Endothelial cell of umbilical vein (primary cell): ENCODE results near the gene PTCSC3. TPM values are rescaled to one million over a fixed set of nuclear protein-coding genes. Genes with fewer than 3 reads are reported as not detected.

ENCODE experiments used
- BruUV-seq: library from RNA; stranded (reverse); fragments of 400-500 nt; replicated peaks from 2 replicates; lab custom pipeline; 2021; lab: Mats Ljungman, UMichigan
- CTCF ChIA-PET: fragments of 300-600, 350-600 bp; sonication (Branson Sonifier 250); formaldehyde crosslinking; loops from one replicate; lab custom pipeline; 2021; ENCODE audit warnings: antibody characterized with exemption, inconsistent platforms; lab: Charles Lee
- POLR2A ChIA-PET: fragments of 300-600, 350-600 bp; sonication (Branson Sonifier 250); formaldehyde crosslinking; loops from one replicate; lab custom pipeline; 2021; ENCODE audit warnings: antibody characterized with exemption, inconsistent platforms; lab: Charles Lee
- DNase-seq: peaks from one replicate; pipeline ENCODE4 v3.0.0-alpha.2; 2011; ENCODE audit warnings: low read depth, low spot score
- FAIRE-seq: peaks from 2 replicates; lab custom pipeline; 2011; peaks lifted over from hg19 to GRCh38; lab: Jason Lieb, UNC
- H2AFZ ChIP-seq: 2 replicates; pipeline ENCODE4 v1.6.0; 2012; ENCODE audit warnings: low read depth, low read length, control low read depth, inconsistent platforms
- H3K27ac ChIP-seq: 2 replicates; pipeline ENCODE4 v1.5.1; 2011; ENCODE audit warnings: low read depth, mild to moderate bottlenecking, control low read depth, low read length, moderate library complexity; ENCODE audit not compliant: insufficient read depth
- H3K27me3 ChIP-seq, 2 experiments: 2 replicates each; pipeline versions ENCODE4 v1.6.0 to v1.6.1; 2011; ENCODE audit warnings: low read length in 2 of 2, mixed read lengths in 1 of 2; ENCODE audit not compliant: control insufficient read depth in 2 of 2, insufficient read depth in 2 of 2
- H3K36me3 ChIP-seq, 2 experiments: 2 replicates in 1 of 2; 3 replicates in 1 of 2; pipeline ENCODE4 v1.5.1; 2011; ENCODE audit warnings: low read length in 2 of 2, mild to moderate bottlenecking in 1 of 2, moderate library complexity in 1 of 2; ENCODE audit not compliant: control insufficient read depth in 2 of 2, insufficient read depth in 2 of 2; ENCODE audit errors: extremely low read depth in 1 of 2
- H3K4me1 ChIP-seq: 3 replicates; pipeline ENCODE4 v1.5.1; 2011; ENCODE audit warnings: mild to moderate bottlenecking, low read length; ENCODE audit not compliant: control insufficient read depth, insufficient read depth; ENCODE audit errors: extremely low read depth
- H3K4me2 ChIP-seq: 2 replicates; pipeline ENCODE4 v1.6.1; 2011; ENCODE audit warnings: low read length, control low read depth, mixed read lengths; ENCODE audit not compliant: insufficient read depth
- H3K4me3 ChIP-seq, 3 experiments: fragments of 200-600 bp in 1 of 3; sonication (generic), shearing (Covaris generic) in 1 of 3; replicated peaks in 1 of 3; 2 replicates each; pipeline ENCODE4 v1.5.1; 2011 to 2016; ENCODE audit warnings: control low read depth in 3 of 3, low read length in 3 of 3, mild to moderate bottlenecking in 2 of 3, inconsistent platforms in 1 of 3, low read depth in 1 of 3, moderate library complexity in 1 of 3; ENCODE audit not compliant: insufficient read depth in 1 of 3
- H3K79me2 ChIP-seq: 2 replicates; pipeline ENCODE4 v1.6.0; 2012; ENCODE audit warnings: low read length, inconsistent platforms; ENCODE audit not compliant: control insufficient read depth, insufficient read depth
- H3K9ac ChIP-seq: replicated peaks from 2 replicates; pipeline ENCODE3; 2011; ENCODE audit warnings: low read length, control low read depth; ENCODE audit not compliant: insufficient read depth; ENCODE audit errors: extremely low read depth
- H3K9me1 ChIP-seq: replicated peaks from 3 replicates; pipeline ENCODE4 v1.6.0; 2011; ENCODE audit warnings: mild to moderate bottlenecking, low read length; ENCODE audit not compliant: control insufficient read depth, insufficient read depth; ENCODE audit errors: extremely low read depth
- H3K9me3 ChIP-seq: replicated peaks from 2 replicates; pipeline ENCODE4 v1.5.1; 2012; ENCODE audit warnings: low read length, inconsistent platforms; ENCODE audit not compliant: control insufficient read depth, insufficient read depth
- H4K20me1 ChIP-seq: replicated peaks from 2 replicates; pipeline ENCODE3; 2011; ENCODE audit warnings: mild to moderate bottlenecking, low read length; ENCODE audit not compliant: control insufficient read depth, insufficient read depth; ENCODE audit errors: extremely low read depth
- EZH2 ChIP-seq: IDR thresholded peaks from 2 replicates; pipeline ENCODE4 v1.6.1; 2012; ENCODE audit warnings: borderline replicate concordance, low read depth, mild to moderate bottlenecking, moderate library complexity, low read length, inconsistent platforms; ENCODE audit not compliant: severe bottlenecking
- FOS ChIP-seq: IDR thresholded peaks from 2 replicates; pipeline ENCODE4 v1.6.1; 2011; ENCODE audit warnings: mild to moderate bottlenecking, low read length, moderate library complexity, borderline replicate concordance; ENCODE audit not compliant: insufficient read depth
- GATA2 ChIP-seq: IDR thresholded peaks from 2 replicates; pipeline ENCODE4 v1.7.0; 2011; ENCODE audit warnings: low read depth, mild to moderate bottlenecking, moderate library complexity, mixed read lengths, low read length; ENCODE audit not compliant: insufficient read length, insufficient read depth
- POLR2A ChIP-seq: IDR thresholded peaks from 2 replicates; pipeline ENCODE4 v1.6.1; 2012; ENCODE audit warnings: low read depth, mild to moderate bottlenecking, control low read depth, low read length
- POLR2AphosphoS5 ChIP-seq: IDR thresholded peaks from 2 replicates; pipeline ENCODE4 v1.6.1; 2012; ENCODE audit warnings: low read depth, mild to moderate bottlenecking, control low read depth, low read length, moderate library complexity; ENCODE audit not compliant: insufficient read depth
- dilution Hi-C: fragments of 300-500 bp; cut with MboI; formaldehyde crosslinking; loops from one replicate; pipeline ENCODE4 v1.15.0; 2019; ENCODE audit warnings: low sequenced_read_pairs; ENCODE audit not compliant: extremely low pct_ligation_motif_present
- intact Hi-C: fragments of 100-400 bp; cut with micrococcal nuclease; formaldehyde crosslinking; loops from one replicate; pipeline ENCODE4 v1.10.0; 2022
- polyA plus RNA-seq, 4 experiments: library from polyadenylated mRNA; depleted of rRNA in 3 of 4; stranded (reverse) in 3 of 4; unstranded in 1 of 4; fragments of >200 nt; gene quantifications; 2 replicates each; pipeline versions ENCODE4 v1.2.1 to v1.2.3, GENCODE V29; 2011 to 2012; ENCODE audit warnings: missing spikeins in 1 of 4
- total RNA-seq: library from RNA; stranded (reverse); gene quantifications from 2 replicates; pipeline ENCODE4 v1.2.3, GENCODE V29; 2021
- TF ChIP-seq, protein P1 (sequence below): IDR thresholded peaks from 2 replicates; pipeline ENCODE4 v1.6.1; 2011; ENCODE audit not compliant: insufficient read depth, insufficient read length
- TF ChIP-seq, protein P2 (sequence below), 2 donors: IDR thresholded peaks; 1 replicate in 1 of 2; 2 replicates in 1 of 2; pipeline ENCODE4 v1.5.1; 2011; ENCODE audit warnings: low read length in 2 of 2, mild to moderate bottlenecking in 2 of 2, moderate library complexity in 2 of 2, control low read depth in 1 of 2, inconsistent platforms in 1 of 2, low read depth in 1 of 2; ENCODE audit not compliant: insufficient read depth in 1 of 2; ENCODE audit errors: extremely low read depth in 1 of 2

PTCSC3 gene
- total and polyA plus RNA-seq, 2 donors (not counting 3 experiments of a cell fraction or from before 2014, with no cell fraction given): not detected

DNA sequence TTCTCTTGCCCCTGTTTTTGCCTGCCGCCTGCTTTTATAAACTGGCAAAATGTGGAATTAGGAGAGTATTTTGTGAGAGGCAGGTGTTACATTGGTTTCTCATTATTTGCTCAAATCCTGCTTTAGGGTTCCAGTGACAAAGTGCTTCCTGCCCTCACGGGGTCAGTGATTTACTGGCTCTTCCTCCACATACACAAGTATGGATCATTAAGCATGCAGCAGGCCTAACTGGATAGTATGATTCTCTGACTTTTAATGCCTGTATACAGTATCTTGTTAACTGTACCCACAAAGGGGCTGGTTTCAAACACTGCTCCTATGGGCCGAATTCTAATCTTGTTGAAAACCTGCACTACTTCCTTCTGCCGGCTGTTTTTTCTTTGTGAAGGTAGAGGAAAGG, 63.2 kb downstream of the PTCSC3 start:
- no peak for DNase-seq
- FAIRE-seq: no peak
- Histone ChIP-seq H2AFZ (no peak overlapping the region), H3K27me3 (no peaks in the 10 kb centered on the region), H3K4me2 (no peak overlapping the region), H3K79me2 (no peaks in the 10 kb centered on the region), H3K9ac (no peak overlapping the region), H3K36me3 (no peaks in the 10 kb centered on the region), H3K4me1 (no peaks in the 10 kb centered on the region), H3K9me1 (no peaks in the 10 kb centered on the region), H3K4me3 (no peak overlapping the region), H3K9me3 (no peaks in the 10 kb centered on the region), H3K27ac (no peak overlapping the region), H4K20me1 (no peaks in the 10 kb centered on the region)
- no TSS peak for BruUV-seq
- CTCF ChIA-PET: no interaction called here
- intact Hi-C loops (no loop called here), dilution Hi-C loops (no loop called here)
- TF ChIP-seq, protein P1, sequence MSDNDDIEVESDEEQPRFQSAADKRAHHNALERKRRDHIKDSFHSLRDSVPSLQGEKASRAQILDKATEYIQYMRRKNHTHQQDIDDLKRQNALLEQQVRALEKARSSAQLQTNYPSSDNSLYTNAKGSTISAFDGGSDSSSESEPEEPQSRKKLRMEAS: no peak
- TF ChIP-seq EZH2: no peak
- TF ChIP-seq, protein P2, sequence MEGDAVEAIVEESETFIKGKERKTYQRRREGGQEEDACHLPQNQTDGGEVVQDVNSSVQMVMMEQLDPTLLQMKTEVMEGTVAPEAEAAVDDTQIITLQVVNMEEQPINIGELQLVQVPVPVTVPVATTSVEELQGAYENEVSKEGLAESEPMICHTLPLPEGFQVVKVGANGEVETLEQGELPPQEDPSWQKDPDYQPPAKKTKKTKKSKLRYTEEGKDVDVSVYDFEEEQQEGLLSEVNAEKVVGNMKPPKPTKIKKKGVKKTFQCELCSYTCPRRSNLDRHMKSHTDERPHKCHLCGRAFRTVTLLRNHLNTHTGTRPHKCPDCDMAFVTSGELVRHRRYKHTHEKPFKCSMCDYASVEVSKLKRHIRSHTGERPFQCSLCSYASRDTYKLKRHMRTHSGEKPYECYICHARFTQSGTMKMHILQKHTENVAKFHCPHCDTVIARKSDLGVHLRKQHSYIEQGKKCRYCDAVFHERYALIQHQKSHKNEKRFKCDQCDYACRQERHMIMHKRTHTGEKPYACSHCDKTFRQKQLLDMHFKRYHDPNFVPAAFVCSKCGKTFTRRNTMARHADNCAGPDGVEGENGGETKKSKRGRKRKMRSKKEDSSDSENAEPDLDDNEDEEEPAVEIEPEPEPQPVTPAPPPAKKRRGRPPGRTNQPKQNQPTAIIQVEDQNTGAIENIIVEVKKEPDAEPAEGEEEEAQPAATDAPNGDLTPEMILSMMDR (IDR thresholded peaks at IDR 0.05; ENCODE audit: extremely low read depth in 1 of 2, insufficient read depth in 1 of 2, low read depth in 1 of 2, low read length in 2 of 2): no peak
- TF ChIP-seq FOS: no peak
- TF ChIP-seq GATA2: no peak
- no peak for TF ChIP-seq POLR2AphosphoS5
- no peak for TF ChIP-seq POLR2A
- POLR2A ChIA-PET: no interaction called here
